Left lung (tissue), 10 donors: ENCODE data around the gene FOXD4L6. TPM values are rescaled to one million over a fixed set of nuclear protein-coding genes. Genes with fewer than 3 reads are reported as not detected.
A peak's percentile ranks its signal among the peaks of the same experiment; 100 is the strongest.
"Not testable (repeated sequence)": the region's sequence is repeated elsewhere in the genome, so short reads cannot be mapped to it uniquely, and the experiment has no call there.

Experiments
- ATAC-seq: fragments of 200-7000 bp; cut with Tn5 transposase; one replicate; pipeline ENCODE4 v1.9.1; 2020; ENCODE audit warnings: moderate library complexity
- DNase-seq, 4 donors: peaks; one replicate each; pipeline ENCODE4 v3.0.0-alpha.2; 2013 to 2020
- H3K27ac ChIP-seq, 2 donors: fragments of 200-600 bp; sonication (generic) in 1 of 2; one replicate each; pipeline versions ENCODE4 v1.5.0 to v1.8.0; 2020 to 2021
- H3K27me3 ChIP-seq, 2 donors: fragments of 200-600 bp; sonication (generic) in 1 of 2; one replicate each; pipeline versions ENCODE4 v1.5.0 to v1.8.0; 2020 to 2021
- H3K36me3 ChIP-seq, 2 donors: fragments of 200-600 bp; sonication (generic) in 1 of 2; one replicate each; pipeline versions ENCODE4 v1.5.0 to v1.8.0; 2020 to 2021
- H3K4me1 ChIP-seq, 2 donors: fragments of 200-600 bp; one replicate each; pipeline ENCODE4 v1.8.0; 2021
- H3K4me3 ChIP-seq, 2 donors: fragments of 200-600 bp; sonication (generic) in 1 of 2; one replicate each; pipeline versions ENCODE4 v1.5.0 to v1.8.0; 2020 to 2021; ENCODE audit warnings: mild to moderate bottlenecking in 1 of 2
- H3K9me3 ChIP-seq, 2 donors: fragments of 200-600 bp; sonication (generic) in 1 of 2; one replicate each; pipeline versions ENCODE4 v1.5.0 to v1.8.0; 2020 to 2021
- intact Hi-C, 2 donors: fragments of 100-400 bp; cut with DNase I; formaldehyde crosslinking; loops; one replicate each; pipeline versions ENCODE4 v1.11.2 to v1.14.2; 2022
- polyA plus RNA-seq, 6 donors: library from polyadenylated mRNA; unstranded; fragments of 120-200 nt; gene quantifications; one replicate each; pipeline ENCODE4 v1.2.1, GENCODE V29; 2013; ENCODE audit not compliant: insufficient read length in 6 of 6
- total RNA-seq, 2 donors: library from RNA; stranded (reverse); fragmentation: NEBNext Ultra II Directional; extraction: Animal tissue kit (Norgen Biotek cat#: 25700); gene quantifications; one replicate each; pipeline ENCODE4 v1.2.1, GENCODE V29; 2021
- donor health status: DM: no; HTN: yes; CAD: no.
- donor health status: DM: no; HTN: no; CAD: no.

Gene FOXD4L6
- total and polyA plus RNA-seq, 8 donors: 0.26 TPM; not detected in 7

GRCh38 chr9:41119311-41119710, 9.2 kb downstream of the FOXD4L6 start:
- ATAC-seq: peak; percentile 35
- intact Hi-C loops, DNase-seq, H3K4me1 ChIP-seq, H3K9me3 ChIP-seq, H3K27ac ChIP-seq, H3K36me3 ChIP-seq, H3K4me3 ChIP-seq: not testable (repeated sequence)
- peaks cover 0 to 24% of the 10 kb centered on the region in 2 donors for H3K27me3 ChIP-seq

GRCh38 chr9:41113348-41113747, 15.1 kb downstream of the FOXD4L6 start:
- H3K9me3 ChIP-seq, H3K27ac ChIP-seq, H3K4me3 ChIP-seq, H3K36me3 ChIP-seq, H3K4me1 ChIP-seq, ATAC-seq, DNase-seq, intact Hi-C loops: not testable (repeated sequence)
- H3K27me3 ChIP-seq: peaks cover 0 to 13% of the 10 kb centered on the region in 2 donors

- ATAC-seq, H3K36me3 ChIP-seq, H3K9me3 ChIP-seq, H3K4me1 ChIP-seq, intact Hi-C loops, H3K27ac ChIP-seq, H3K4me3 ChIP-seq, DNase-seq: not testable (repeated sequence)
- peaks cover 5 to 26% of the 10 kb centered on the region in 2 donors for H3K27me3 ChIP-seq
These were observed 17.1 kb downstream of the FOXD4L6 start for GRCh38 chr9:41111414-41111813.

GRCh38 chr9:41110913-41111312, 17.6 kb downstream of the FOXD4L6 start:
- peaks cover 5 to 26% of the 10 kb centered on the region in 2 donors for H3K27me3 ChIP-seq
- H3K4me3 ChIP-seq, H3K36me3 ChIP-seq, H3K9me3 ChIP-seq, ATAC-seq, intact Hi-C loops, H3K27ac ChIP-seq, H3K4me1 ChIP-seq, DNase-seq: not testable (repeated sequence)

GRCh38 chr9:41109253-41109652, 19.2 kb downstream of the FOXD4L6 start:
- H3K4me1 ChIP-seq, H3K36me3 ChIP-seq, H3K4me3 ChIP-seq, intact Hi-C loops, H3K9me3 ChIP-seq, DNase-seq, H3K27ac ChIP-seq, ATAC-seq: not testable (repeated sequence)
- H3K27me3 ChIP-seq: peaks cover 5 to 31% of the 10 kb centered on the region in 2 donors

- peak in 1 of 4 donors; percentile 49 for DNase-seq
- H3K36me3 ChIP-seq, H3K4me3 ChIP-seq, intact Hi-C loops, H3K4me1 ChIP-seq, ATAC-seq, H3K27ac ChIP-seq, H3K9me3 ChIP-seq: not testable (repeated sequence)
- H3K27me3 ChIP-seq: peaks cover 5 to 35% of the 10 kb centered on the region in 2 donors
These were observed 19.7 kb downstream of the FOXD4L6 start for GRCh38 chr9:41108816-41109215.

GRCh38 chr9:41106472-41107116, 21.9 kb downstream of the FOXD4L6 start:
- not testable (repeated sequence) for H3K4me3 ChIP-seq, ATAC-seq, H3K36me3 ChIP-seq

GRCh38 chr9:41105557-41106253, 22.8 kb downstream of the FOXD4L6 start:
- ATAC-seq, H3K4me1 ChIP-seq, H3K9me3 ChIP-seq, DNase-seq, H3K4me3 ChIP-seq, intact Hi-C loops, H3K27ac ChIP-seq, H3K36me3 ChIP-seq: not testable (repeated sequence)
- peaks cover 5 to 28% of the 10 kb centered on the region in 2 donors for H3K27me3 ChIP-seq

More at GRCh38 chr9:41106472-41107116, 21.9 kb downstream of the FOXD4L6 start:
- DNase-seq, H3K9me3 ChIP-seq, intact Hi-C loops, H3K27ac ChIP-seq, H3K4me1 ChIP-seq: not testable (repeated sequence)
- H3K27me3 ChIP-seq: peaks cover 5 to 37% of the 10 kb centered on the region in 2 donors

- H3K4me3 ChIP-seq, ATAC-seq, H3K9me3 ChIP-seq, H3K27ac ChIP-seq, H3K36me3 ChIP-seq, H3K4me1 ChIP-seq, DNase-seq, intact Hi-C loops: not testable (repeated sequence)
- peaks cover 5 to 28% of the 10 kb centered on the region in 2 donors for H3K27me3 ChIP-seq
These were observed 23.9 kb downstream of the FOXD4L6 start for GRCh38 chr9:41104542-41104941.

GRCh38 chr9:41100508-41100907, 28.0 kb downstream of the FOXD4L6 start:
- H3K27ac ChIP-seq, intact Hi-C loops, ATAC-seq, H3K9me3 ChIP-seq, H3K4me3 ChIP-seq, DNase-seq, H3K4me1 ChIP-seq, H3K36me3 ChIP-seq: not testable (repeated sequence)
- peaks cover 0 to 10% of the 10 kb centered on the region in 2 donors for H3K27me3 ChIP-seq

GRCh38 chr9:41098759-41099158, 29.7 kb downstream of the FOXD4L6 start:
- H3K36me3 ChIP-seq, H3K27me3 ChIP-seq, DNase-seq, H3K9me3 ChIP-seq, H3K4me1 ChIP-seq, ATAC-seq, intact Hi-C loops, H3K27ac ChIP-seq, H3K4me3 ChIP-seq: not testable (repeated sequence)

GRCh38 chr9:41095060-41095459, 33.4 kb downstream of the FOXD4L6 start:
- H3K4me1 ChIP-seq, H3K36me3 ChIP-seq, H3K27me3 ChIP-seq, intact Hi-C loops, H3K4me3 ChIP-seq, H3K9me3 ChIP-seq, H3K27ac ChIP-seq: not testable (repeated sequence)
- peak; percentile 61 for ATAC-seq
- peak in 1 of 4 donors; percentile 25 for DNase-seq

- H3K27me3 ChIP-seq, ATAC-seq, H3K9me3 ChIP-seq, H3K4me3 ChIP-seq, DNase-seq, H3K4me1 ChIP-seq, H3K27ac ChIP-seq, H3K36me3 ChIP-seq, intact Hi-C loops: not testable (repeated sequence)
These were observed 34.3 kb downstream of the FOXD4L6 start for GRCh38 chr9:41094010-41094773.
